Transverse colon (tissue), 4 donors: ENCODE measurements around the gene TMEM91. TPM values are rescaled to one million over a fixed set of nuclear protein-coding genes. Genes with fewer than 3 reads are reported as not detected.

Experiments used
- DNase-seq: peaks from one replicate; pipeline ENCODE4 v3.0.0-alpha.2; 2019
- H3K27ac ChIP-seq, 4 donors: fragments of 200-600 bp; sonication (generic); 2 replicates each; pipeline ENCODE4 v1.5.1; 2016 to 2018; ENCODE audit warnings: inconsistent platforms in 4 of 4
- H3K27me3 ChIP-seq: fragments of 200-600 bp; sonication (generic); 2 replicates; pipeline ENCODE4 v1.5.1; 2017; ENCODE audit warnings: inconsistent platforms
- H3K36me3 ChIP-seq, 4 donors: fragments of 200-600 bp; sonication (generic); 2 replicates each; pipeline ENCODE4 v1.5.1; 2017 to 2019; ENCODE audit warnings: inconsistent platforms in 4 of 4
- H3K4me1 ChIP-seq, 4 donors: fragments of 200-600 bp; sonication (generic); 2 replicates each; pipeline ENCODE4 v1.5.1; 2017 to 2020; ENCODE audit warnings: inconsistent platforms in 4 of 4
- H3K4me3 ChIP-seq, 4 donors: fragments of 200-600 bp; sonication (generic); 1 replicate in 1 of 4; 2 replicates in 3 of 4; pipeline versions ENCODE4 v1.5.1 to v1.6.1; 2017 to 2019; ENCODE audit warnings: inconsistent platforms in 4 of 4
- H3K9me3 ChIP-seq, 2 donors: fragments of 200-600 bp; sonication (generic); 2 replicates each; pipeline ENCODE4 v1.5.1; 2017 to 2019; ENCODE audit warnings: inconsistent platforms in 2 of 2
- CTCF ChIP-seq, 5 experiments: fragments of 200-600 bp in 3 of 5; fragments of 450-650 bp in 2 of 5; sonication (generic) in 3 of 5; IDR thresholded peaks; 1 replicate in 2 of 5; 2 replicates in 3 of 5; pipeline ENCODE4 v1.5.1; 2016 to 2017; ENCODE audit warnings: antibody characterized with exemption in 5 of 5, inconsistent platforms in 3 of 5, mild to moderate bottlenecking in 2 of 5, moderate library complexity in 1 of 5
- EP300 ChIP-seq: sonication (generic); formaldehyde crosslinking; IDR thresholded peaks from one replicate; pipeline ENCODE4 v1.6.1; 2017; ENCODE audit warnings: antibody characterized with exemption, low read depth
- POLR2A ChIP-seq: fragments of 450-650 bp; IDR thresholded peaks from one replicate; pipeline ENCODE4 v1.6.1; 2016; ENCODE audit warnings: antibody characterized with exemption, mild to moderate bottlenecking, moderate library complexity
- POLR2AphosphoS5 ChIP-seq, 3 donors: sonication (generic); formaldehyde crosslinking; IDR thresholded peaks; one replicate each; pipeline ENCODE4 v1.6.1; 2016; ENCODE audit warnings: antibody characterized with exemption in 3 of 3
- WGBS, 2 donors: methylation state at CpG; one replicate each; pipeline ENCODE4 v1.1.5; 2018; ENCODE audit warnings: low coverage in 1 of 2; 5-methylcytosine and 5-hydroxymethylcytosine counted together
- in situ Hi-C, 4 donors: fragments of 200-750 bp; cut with MboI; loops; one replicate each; pipeline versions ENCODE4 v1.15.0 to v1.15.1; 2017; ENCODE audit warnings: low sequenced_read_pairs in 3 of 4, low pct_ligation_motif_present in 1 of 4, low pct_unique_long_range_greater_than_20kb in 1 of 4
- intact Hi-C: fragments of 100-400 bp; cut with DNase I; formaldehyde crosslinking; loops from one replicate; pipeline ENCODE4 v1.15.1; 2023; ENCODE audit warnings: low total_unique reads
- total RNA-seq, 4 donors: library from RNA; depleted of rRNA; stranded (reverse); fragments of >200 nt; gene quantifications; one replicate each; pipeline ENCODE4 v1.1.0, GENCODE V29; 2016

Gene TMEM91
- total RNA-seq, 4 donors from 2014 or later: 4.8 to 11.4 (median 9.4) TPM; not detected in 1

DNA sequence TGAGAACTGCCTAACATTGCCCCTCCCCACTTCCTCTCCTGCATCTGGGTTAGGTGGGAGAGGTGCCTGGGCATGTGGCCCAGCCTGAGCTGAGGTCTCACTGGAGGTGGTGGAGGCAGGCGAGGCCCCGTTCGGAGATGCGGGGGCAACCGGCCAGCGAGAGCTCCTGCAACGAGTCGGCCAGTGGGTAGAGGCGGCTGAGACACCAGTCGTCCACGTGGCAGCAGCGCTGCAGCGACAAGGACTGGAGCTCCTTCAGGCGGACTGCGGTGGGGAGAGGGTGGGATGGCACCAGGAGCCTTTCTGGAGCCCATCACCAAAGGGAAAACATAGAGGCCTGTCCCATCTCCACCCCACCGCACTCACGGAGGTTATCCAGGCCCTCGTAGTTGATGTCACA, 56.8 kb downstream of the TMEM91 start:
- intact Hi-C loops: no loop called here
- Histone ChIP-seq H3K36me3 (peaks cover 0 to 3% (median 0%) of the 10 kb centered on the region in 4 donors), H3K27me3 (no peaks in the 10 kb centered on the region), H3K27ac (no peak overlapping the region), H3K9me3 (no peaks in the 10 kb centered on the region), H3K4me1 (peaks cover 6 to 11% (median 7%) of the 10 kb centered on the region in 4 donors), H3K4me3 (no peak overlapping the region)
- no peak for DNase-seq
- 91% methylated on average over 12 of the region's 18 CpGs; no CpG with 5 or more reads in 1 of the 2 donors for WGBS, 2 donors
- in situ Hi-C loops: no loop called here
- TF ChIP-seq POLR2AphosphoS5 (IDR thresholded peaks at IDR 0.05) (no peak), EP300 (no peak), CTCF (IDR thresholded peaks at IDR 0.05) (no peak), POLR2A (no peak)

Other genes with a start within 250 kb of the TMEM91 start
- 10 to 100 TPM in 2 of 4 donors, 1 to 10 TPM in 2; 4.2 to 30.7 (median 14.9) TPM for gene CYP2S1, start 183.3 kb upstream of the TMEM91 start, total RNA-seq
- gene AXL, start 157.3 kb upstream of the TMEM91 start, total RNA-seq: 10 to 100 TPM; 19.7 to 52.4 (median 25.6) TPM
- gene HNRNPUL1, start 112.2 kb upstream of the TMEM91 start, total RNA-seq: 100 to 1,000 TPM; 115 to 296 (median 145) TPM
- 10 to 100 TPM; 10.1 to 22.4 (median 15.4) TPM for gene CCDC97, start 66.4 kb upstream of the TMEM91 start, total RNA-seq
- 10 to 100 TPM in 2 of 4 donors, 1 to 10 TPM in 2; 4.4 to 30.3 (median 9.7) TPM for gene TGFB1, start 22.6 kb upstream of the TMEM91 start, total RNA-seq
- 1 to 10 TPM in 2 of 4 donors, not detected in 2; 6.4 to 9.3 TPM for gene B9D2, start 12.4 kb upstream of the TMEM91 start, total RNA-seq
- gene EXOSC5, start 20.8 kb downstream of the TMEM91 start, total RNA-seq: 10 to 100 TPM in 3 of 4 donors, 1 to 10 TPM in 1; 4.0 to 20.6 (median 10.8) TPM
- gene BCKDHA, start 21.3 kb downstream of the TMEM91 start, total RNA-seq: 10 to 100 TPM; 12.0 to 29.9 (median 20.9) TPM
- gene B3GNT8, start 50.8 kb downstream of the TMEM91 start, total RNA-seq: 100 to 1,000 TPM in 1 of 4 donors, 10 to 100 TPM in 3; 18.5 to 225 (median 49.1) TPM
- gene DMAC2, start 63.4 kb downstream of the TMEM91 start, total RNA-seq: 10 to 100 TPM; 15.9 to 65.8 (median 50.1) TPM
- gene ERICH4, start 66.6 kb downstream of the TMEM91 start, total RNA-seq: not detected
- 1 to 10 TPM in 1 of 4 donors, under 1 TPM in 2, not detected in 1; 0.41 to 1.1 (median 0.95) TPM for gene CEACAM21, start 199.6 kb downstream of the TMEM91 start, total RNA-seq